ENCODE results near the gene KDR. TPM values are rescaled to one million over a fixed set of nuclear protein-coding genes. Genes with fewer than 3 reads are reported as not detected.

KDR gene
- total RNA-seq, 3 donors from 2014 or later: 0.05 TPM; not detected in 1

- DNase-seq: no peak
- Mint-ChIP-seq H3K9me3 (no peaks in the 10 kb centered on the region), H3K4me3 (no peak overlapping the region), H3K36me3 (ENCODE audit: insufficient read depth) (no peaks in the 10 kb centered on the region), H3K4me1 (ENCODE audit: low read depth) (no peaks in the 10 kb centered on the region), H3K27me3 (ENCODE audit: low read depth) (no peaks in the 10 kb centered on the region)
- no peak for ATAC-seq
These were observed 18.3 kb downstream of the KDR start for GRCh38 chr4:55107054-55107453.

GRCh38 chr4:55103224-55103623, 22.2 kb downstream of the KDR start:
- ATAC-seq (no peak), DNase-seq (no peak)
- Mint-ChIP-seq H3K9me3 (no peaks in the 10 kb centered on the region), H3K4me1 (ENCODE audit: low read depth) (no peaks in the 10 kb centered on the region), H3K36me3 (ENCODE audit: insufficient read depth) (no peaks in the 10 kb centered on the region), H3K27me3 (ENCODE audit: low read depth) (no peaks in the 10 kb centered on the region), H3K4me3 (no peak overlapping the region)

- Mint-ChIP-seq H3K4me1 (ENCODE audit: low read depth) (no peaks in the 10 kb centered on the region), H3K36me3 (ENCODE audit: insufficient read depth) (no peaks in the 10 kb centered on the region), H3K4me3 (no peak overlapping the region), H3K27me3 (ENCODE audit: low read depth) (no peaks in the 10 kb centered on the region), H3K9me3 (no peaks in the 10 kb centered on the region)
- ATAC-seq (no peak), DNase-seq (no peak)
These were observed 25.6 kb downstream of the KDR start for GRCh38 chr4:55099816-55100215.

GRCh38 chr4:55098456-55099204, 26.8 kb downstream of the KDR start:
- H3K4me1 Mint-ChIP-seq (ENCODE audit: low read depth): no peaks in the 10 kb centered on the region
- ATAC-seq (no peak), DNase-seq (no peak)
- H3K9me3 Mint-ChIP-seq: no peaks in the 10 kb centered on the region
- no peaks in the 10 kb centered on the region for H3K27me3 Mint-ChIP-seq (ENCODE audit: low read depth)
- no peak overlapping the region for H3K4me3 Mint-ChIP-seq
- no peaks in the 10 kb centered on the region for H3K36me3 Mint-ChIP-seq (ENCODE audit: insufficient read depth)

GRCh38 chr4:55096619-55097018, 28.8 kb downstream of the KDR start:
- Mint-ChIP-seq H3K27me3 (ENCODE audit: low read depth) (no peaks in the 10 kb centered on the region), H3K4me3 (no peak overlapping the region), H3K9me3 (no peaks in the 10 kb centered on the region), H3K36me3 (ENCODE audit: insufficient read depth) (no peaks in the 10 kb centered on the region), H3K4me1 (ENCODE audit: low read depth) (no peaks in the 10 kb centered on the region)
- ATAC-seq: no peak
- DNase-seq: no peak

GRCh38 chr4:55096045-55096444, 29.4 kb downstream of the KDR start:
- no peaks in the 10 kb centered on the region for H3K27me3 Mint-ChIP-seq (ENCODE audit: low read depth)
- no peak overlapping the region for H3K4me3 Mint-ChIP-seq
- H3K9me3 Mint-ChIP-seq: no peaks in the 10 kb centered on the region
- no peaks in the 10 kb centered on the region for H3K36me3 Mint-ChIP-seq (ENCODE audit: insufficient read depth)
- H3K4me1 Mint-ChIP-seq (ENCODE audit: low read depth): no peaks in the 10 kb centered on the region
- ATAC-seq (no peak), DNase-seq (no peak)

GRCh38 chr4:55092504-55092903, 32.9 kb downstream of the KDR start:
- Mint-ChIP-seq H3K27me3 (ENCODE audit: low read depth) (no peaks in the 10 kb centered on the region), H3K9me3 (no peaks in the 10 kb centered on the region), H3K4me1 (ENCODE audit: low read depth) (no peaks in the 10 kb centered on the region), H3K36me3 (ENCODE audit: insufficient read depth) (no peaks in the 10 kb centered on the region), H3K4me3 (no peak overlapping the region)
- no peak for ATAC-seq
- DNase-seq: no peak

GRCh38 chr4:55089916-55090315, 35.5 kb downstream of the KDR start:
- no peaks in the 10 kb centered on the region for H3K36me3 Mint-ChIP-seq (ENCODE audit: insufficient read depth)
- ATAC-seq (no peak), DNase-seq (no peak)
- no peaks in the 10 kb centered on the region for H3K9me3 Mint-ChIP-seq
- H3K27me3 Mint-ChIP-seq (ENCODE audit: low read depth): no peaks in the 10 kb centered on the region
- no peak overlapping the region for H3K4me3 Mint-ChIP-seq
- H3K4me1 Mint-ChIP-seq (ENCODE audit: low read depth): no peaks in the 10 kb centered on the region

GRCh38 chr4:55087913-55088260, 37.5 kb downstream of the KDR start:
- no peaks in the 10 kb centered on the region for H3K9me3 Mint-ChIP-seq
- no peaks in the 10 kb centered on the region for H3K27me3 Mint-ChIP-seq (ENCODE audit: low read depth)
- ATAC-seq (no peak), DNase-seq (no peak)
- no peaks in the 10 kb centered on the region for H3K36me3 Mint-ChIP-seq (ENCODE audit: insufficient read depth)
- no peaks in the 10 kb centered on the region for H3K4me1 Mint-ChIP-seq (ENCODE audit: low read depth)
- no peak overlapping the region for H3K4me3 Mint-ChIP-seq

- H3K4me1 Mint-ChIP-seq (ENCODE audit: low read depth): no peaks in the 10 kb centered on the region
- DNase-seq (no peak), ATAC-seq (no peak)
- H3K4me3 Mint-ChIP-seq: no peak overlapping the region
- no peaks in the 10 kb centered on the region for H3K9me3 Mint-ChIP-seq
- H3K27me3 Mint-ChIP-seq (ENCODE audit: low read depth): peaks cover 2% of the 10 kb centered on the region
- no peaks in the 10 kb centered on the region for H3K36me3 Mint-ChIP-seq (ENCODE audit: insufficient read depth)
These were observed 38.1 kb downstream of the KDR start for GRCh38 chr4:55087009-55087912.

GRCh38 chr4:55086578-55086977, 38.8 kb downstream of the KDR start:
- DNase-seq: no peak
- Mint-ChIP-seq H3K9me3 (no peaks in the 10 kb centered on the region), H3K4me1 (ENCODE audit: low read depth) (no peaks in the 10 kb centered on the region), H3K36me3 (ENCODE audit: insufficient read depth) (no peaks in the 10 kb centered on the region), H3K4me3 (no peak overlapping the region), H3K27me3 (ENCODE audit: low read depth) (peaks cover 7% of the 10 kb centered on the region)
- ATAC-seq: no peak

- Mint-ChIP-seq H3K4me1 (ENCODE audit: low read depth) (no peaks in the 10 kb centered on the region), H3K4me3 (no peak overlapping the region), H3K27me3 (ENCODE audit: low read depth) (peaks cover 14% of the 10 kb centered on the region), H3K36me3 (ENCODE audit: insufficient read depth) (no peaks in the 10 kb centered on the region), H3K9me3 (no peaks in the 10 kb centered on the region)
- ATAC-seq (no peak), DNase-seq (no peak)
These were observed 41.7 kb downstream of the KDR start for GRCh38 chr4:55083735-55084134.

GRCh38 chr4:55082756-55083155, 42.6 kb downstream of the KDR start:
- Mint-ChIP-seq H3K4me1 (ENCODE audit: low read depth) (no peaks in the 10 kb centered on the region), H3K9me3 (no peaks in the 10 kb centered on the region), H3K4me3 (no peak overlapping the region), H3K27me3 (ENCODE audit: low read depth) (peaks cover 14% of the 10 kb centered on the region), H3K36me3 (ENCODE audit: insufficient read depth) (no peaks in the 10 kb centered on the region)
- ATAC-seq: no peak
- DNase-seq: no peak

- no peak for DNase-seq
- Mint-ChIP-seq H3K27me3 (ENCODE audit: low read depth) (peaks cover 22% of the 10 kb centered on the region), H3K36me3 (ENCODE audit: insufficient read depth) (no peaks in the 10 kb centered on the region), H3K4me3 (no peak overlapping the region), H3K4me1 (ENCODE audit: low read depth) (peaks cover 2% of the 10 kb centered on the region), H3K9me3 (no peaks in the 10 kb centered on the region)
- ATAC-seq: no peak
These were observed 45.1 kb downstream of the KDR start for GRCh38 chr4:55080174-55080865.
